Anterior cingulate cortex (tissue), 58 donors: ENCODE data around the gene TRIM61.
"Not testable (repeated sequence)": the region's sequence is repeated elsewhere in the genome, so short reads cannot be mapped to it uniquely, and the experiment has no call there.

Experiments used
- DNase-seq, 58 donors: peaks; one replicate each; lab custom pipeline; 2025; lab: John Stamatoyannopoulos, UW

Gene TRIM61

GRCh38 chr4:164977243-164978164, at the start of gene TRIM61:
Gene TRIM61, minus strand, starts transcription at chr4:164977657. Its CDS starts 7,655 bp downstream, at chr4:164970002.
- DNase-seq, result peak in 45 of 58 donors; percentile 3 to 66 (median 21)

GRCh38 chr4:165025782-165026181, 48.3 kb upstream of the TRIM61 start:
- not testable (repeated sequence) for DNase-seq

- not testable (repeated sequence) for DNase-seq
These were observed 42.5 kb upstream of the TRIM61 start for GRCh38 chr4:165019995-165020394.

GRCh38 chr4:165016971-165017370, 39.5 kb upstream of the TRIM61 start:
- no peak for DNase-seq

GRCh38 chr4:165013691-165014090, 36.2 kb upstream of the TRIM61 start:
- no peak for DNase-seq

GRCh38 chr4:165011403-165011802, 33.9 kb upstream of the TRIM61 start:
- DNase-seq, result no peak

- DNase-seq, result no peak
These were observed 33.5 kb upstream of the TRIM61 start for GRCh38 chr4:165010991-165011390.

GRCh38 chr4:165010487-165010886, 33.0 kb upstream of the TRIM61 start:
- no peak for DNase-seq

- DNase-seq, result no peak
These were observed 32.2 kb upstream of the TRIM61 start for GRCh38 chr4:165009493-165010227.

GRCh38 chr4:165006886-165007285, 29.4 kb upstream of the TRIM61 start:
- no peak for DNase-seq

GRCh38 chr4:165006456-165006855, 29.0 kb upstream of the TRIM61 start:
- DNase-seq, result no peak

GRCh38 chr4:165005352-165005925, 28.0 kb upstream of the TRIM61 start:
- no peak for DNase-seq

GRCh38 chr4:165001957-165002356, 24.5 kb upstream of the TRIM61 start:
- DNase-seq, result not testable (repeated sequence)

- DNase-seq, result peak in 20 of 58 donors; percentile 2 to 59 (median 26)
These were observed 21.1 kb upstream of the TRIM61 start for GRCh38 chr4:164998526-164999080.

- DNase-seq, result peak in 17 of 58 donors; percentile 1 to 71 (median 17)
These were observed 20.5 kb upstream of the TRIM61 start for GRCh38 chr4:164997941-164998340.

GRCh38 chr4:164997324-164997723, 19.9 kb upstream of the TRIM61 start:
- DNase-seq, result peak in 4 of 58 donors; percentile 1 to 21 (median 4)

GRCh38 chr4:164996123-164996522, 18.7 kb upstream of the TRIM61 start:
- DNase-seq, result not testable (repeated sequence)

- not testable (repeated sequence) for DNase-seq
These were observed 13.3 kb upstream of the TRIM61 start for GRCh38 chr4:164990786-164991185.

GRCh38 chr4:164989471-164989870, 12.0 kb upstream of the TRIM61 start:
- no peak for DNase-seq

GRCh38 chr4:164971929-164972328, 5.5 kb downstream of the TRIM61 start:
- DNase-seq, result not testable (repeated sequence)

GRCh38 chr4:164959896-164960295, 17.6 kb downstream of the TRIM61 start:
- DNase-seq, result no peak
